HG03280 (cell line): ENCODE data around the gene PSMA3.

Experiments used
- ATAC-seq: cut with Tn5 transposase; IDR thresholded peaks from one replicate; pipeline ENCODE4 v1.9.1; 2021; ENCODE audit warnings: mild to moderate bottlenecking, moderate library complexity; ENCODE audit not compliant: unreplicated experiment

PSMA3 gene

GRCh38 chr14:58298477-58299400, 54.1 kb downstream of the PSMA3 start, which contains the start of gene ARID4A:
TSS of gene ARID4A (plus strand) at chr14:58298555. CDS start at chr14:58299855, 1,300 bp downstream.
- ATAC-seq, result peak; percentile 10

DNA sequence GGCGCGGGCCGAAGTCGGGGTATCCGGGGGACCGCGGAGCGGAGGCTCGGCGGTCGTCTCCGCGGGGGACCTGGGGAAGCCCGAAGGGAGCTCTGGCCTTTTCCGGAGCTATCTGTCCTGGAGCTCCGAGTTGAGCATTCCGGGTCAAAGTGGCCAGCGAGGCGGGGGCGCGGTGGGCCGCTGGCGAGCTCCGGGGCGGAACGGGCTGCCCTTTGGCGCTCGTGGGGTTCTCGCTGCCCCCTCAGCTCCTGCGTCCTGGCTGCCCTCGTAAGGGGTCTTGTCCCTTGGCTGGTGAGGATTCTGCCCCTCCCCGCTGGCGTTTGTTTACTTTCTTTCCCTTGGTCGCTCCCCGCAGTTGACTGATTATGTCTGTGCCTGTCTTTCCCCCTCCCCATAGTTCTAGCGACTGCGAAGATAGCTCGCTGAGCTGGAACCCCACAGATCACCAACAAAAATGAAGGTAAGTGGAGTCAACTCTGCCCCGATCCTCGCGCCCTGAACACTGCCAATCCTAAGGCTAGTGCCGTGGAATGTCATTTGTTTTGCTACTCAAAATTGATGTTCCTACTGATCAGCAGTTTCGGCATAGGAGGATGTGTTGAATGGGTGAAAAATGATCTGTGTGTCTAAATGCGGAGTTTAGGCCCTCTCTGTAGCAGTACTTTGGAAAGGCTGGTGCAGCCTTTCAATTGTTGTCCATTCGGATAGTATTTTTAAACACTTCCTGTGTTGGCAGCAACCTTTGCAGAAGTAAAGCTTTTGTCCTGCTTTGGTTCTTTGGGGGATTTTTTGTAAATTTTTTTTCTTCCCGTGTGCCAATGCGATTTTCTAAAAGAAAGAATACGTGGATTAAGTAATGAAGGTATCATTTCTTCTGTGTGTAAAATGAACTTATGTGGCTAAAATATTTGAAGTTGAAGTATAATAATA, 55.0 kb downstream of the PSMA3 start:
- no peak for ATAC-seq

- no peak for ATAC-seq
These were observed 56.8 kb downstream of the PSMA3 start for GRCh38 chr14:58301416-58301815.

GRCh38 chr14:58305730-58306129, 61.1 kb downstream of the PSMA3 start:
- ATAC-seq, result no peak

DNA sequence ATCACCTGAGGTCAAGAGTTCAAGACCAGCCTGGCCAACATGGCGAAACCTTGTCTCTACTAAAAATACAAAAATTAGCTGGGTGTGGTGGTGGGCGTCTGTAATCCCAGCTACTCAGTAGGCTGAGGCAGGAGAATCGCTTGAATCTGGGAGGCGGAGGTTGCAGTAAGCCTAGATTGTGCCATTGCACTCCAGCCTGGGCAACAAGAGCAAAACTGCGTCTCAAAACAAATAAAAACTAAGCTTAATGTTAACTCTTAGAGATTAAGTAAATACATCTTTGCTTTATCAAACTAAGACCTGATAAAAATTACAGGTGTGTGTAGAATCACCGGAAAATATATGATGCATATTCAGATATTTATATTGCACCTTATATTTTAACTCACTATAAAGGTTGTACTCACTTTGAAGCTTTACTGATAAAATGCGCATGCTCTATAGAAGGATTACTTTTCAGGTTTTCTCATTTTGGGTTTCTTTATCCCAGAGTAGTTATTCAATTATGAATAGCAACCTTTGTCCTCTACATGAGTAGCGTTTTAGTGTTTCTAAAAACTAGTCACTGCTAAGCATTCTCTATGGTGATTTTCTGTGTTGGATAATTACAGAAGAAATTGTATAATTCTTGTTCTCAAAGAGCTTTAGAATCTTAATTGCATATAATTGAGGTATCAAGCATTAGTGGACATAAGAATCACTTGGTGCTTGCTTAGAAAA, 63.1 kb downstream of the PSMA3 start:
- ATAC-seq, result no peak

DNA sequence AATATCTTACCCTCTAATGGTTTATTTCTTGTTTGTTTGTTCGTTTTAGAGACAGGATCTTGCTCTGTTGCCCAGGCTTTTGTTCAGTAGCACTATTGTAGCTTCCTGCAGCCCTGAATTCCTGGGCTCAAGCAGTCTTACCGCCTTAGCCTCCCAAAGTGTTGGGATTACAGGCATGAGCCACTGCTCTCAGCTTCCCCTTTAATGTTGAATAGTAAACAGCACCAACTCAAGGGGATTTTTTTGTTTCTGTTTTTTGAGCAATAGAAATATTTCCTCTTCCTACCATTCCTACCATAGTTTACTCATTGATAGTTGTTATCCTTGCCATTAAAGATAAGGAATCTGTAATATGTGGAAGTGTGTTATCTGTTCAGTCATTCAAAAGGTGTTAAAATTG, 64.4 kb downstream of the PSMA3 start:
- no peak for ATAC-seq

GRCh38 chr14:58313699-58314098, 69.1 kb downstream of the PSMA3 start:
- no peak for ATAC-seq

DNA sequence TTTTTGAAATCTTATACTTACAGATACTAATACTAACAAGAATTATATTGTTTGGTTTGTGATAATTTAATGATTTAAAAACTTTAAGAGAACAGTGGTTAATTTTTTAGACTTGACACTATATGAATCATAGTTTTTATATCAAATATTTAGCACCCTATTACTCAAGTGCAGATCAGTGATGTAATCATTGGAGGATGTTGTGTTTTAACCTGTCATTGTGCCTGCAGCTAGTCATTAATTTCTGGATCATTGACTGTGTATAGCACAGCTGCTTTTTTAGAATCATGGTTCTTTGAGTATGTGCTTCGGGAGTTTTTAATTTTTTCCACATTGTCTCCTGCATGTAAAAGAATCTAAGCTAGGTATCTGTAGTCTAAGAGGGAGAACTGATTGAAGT, 71.0 kb downstream of the PSMA3 start:
- ATAC-seq, result no peak
